ENCODE results near the gene LDLRAD4.

Gene LDLRAD4

DNA sequence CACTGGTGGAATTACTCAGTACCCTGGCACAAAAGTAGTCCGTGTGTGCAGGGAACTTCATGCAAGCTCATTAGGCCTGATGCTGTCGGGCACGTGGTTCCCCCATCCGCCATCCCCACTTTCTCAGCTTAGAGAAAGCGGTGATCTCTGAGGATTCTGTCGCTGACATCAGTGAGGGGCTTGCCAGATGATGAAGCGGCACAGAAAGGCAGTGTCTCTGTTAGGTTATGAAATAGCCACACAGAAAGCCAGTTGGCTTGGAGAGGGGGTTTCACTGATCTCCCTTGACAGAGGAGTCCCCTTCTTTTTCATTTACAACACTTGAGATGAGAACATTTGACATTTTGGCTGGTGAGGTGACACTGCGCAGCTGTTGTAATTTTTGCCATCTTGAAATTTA lies 328.1 kb downstream of the LDLRAD4 start:
- DNase-seq: no peak

GRCh38 chr18:13547347-13547746 lies 328.8 kb downstream of the LDLRAD4 start:
- DNase-seq: no peak

DNA sequence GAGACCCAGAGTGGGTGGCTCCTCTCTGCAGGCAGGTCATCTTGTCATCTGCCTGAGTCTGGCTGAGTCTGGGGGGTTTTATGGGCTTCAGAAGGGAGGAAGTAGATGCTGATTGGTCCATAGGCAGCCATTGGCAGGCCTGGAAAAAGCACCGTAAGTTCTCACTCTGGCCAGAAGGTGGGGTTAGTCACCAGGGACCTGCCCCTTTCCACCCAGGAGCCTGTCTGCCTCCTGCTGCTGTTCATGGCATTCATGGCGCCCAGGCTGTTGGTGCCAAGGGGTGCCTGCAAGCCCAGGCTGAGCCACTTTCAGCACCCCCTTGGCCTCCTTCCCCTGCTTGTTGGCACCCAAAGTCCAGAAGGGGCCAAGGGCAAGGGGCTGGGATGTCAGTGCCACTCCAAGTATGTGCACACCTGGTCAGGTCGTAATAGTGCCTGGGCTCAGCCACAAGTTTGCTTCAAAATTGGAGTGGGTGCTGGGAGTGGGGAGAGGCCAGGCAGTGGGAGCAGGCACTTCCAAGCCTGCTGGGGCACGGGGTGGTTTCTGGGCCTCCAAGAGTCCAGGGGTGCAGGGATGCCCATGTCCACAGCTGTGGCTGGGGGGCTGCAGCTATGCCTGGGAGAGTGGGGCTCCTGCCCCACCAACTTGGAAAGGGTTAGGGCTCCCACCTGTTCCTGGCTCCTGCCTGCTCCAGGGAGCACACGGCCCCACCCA lies 329.7 kb downstream of the LDLRAD4 start:
- DNase-seq: no peak

DNA sequence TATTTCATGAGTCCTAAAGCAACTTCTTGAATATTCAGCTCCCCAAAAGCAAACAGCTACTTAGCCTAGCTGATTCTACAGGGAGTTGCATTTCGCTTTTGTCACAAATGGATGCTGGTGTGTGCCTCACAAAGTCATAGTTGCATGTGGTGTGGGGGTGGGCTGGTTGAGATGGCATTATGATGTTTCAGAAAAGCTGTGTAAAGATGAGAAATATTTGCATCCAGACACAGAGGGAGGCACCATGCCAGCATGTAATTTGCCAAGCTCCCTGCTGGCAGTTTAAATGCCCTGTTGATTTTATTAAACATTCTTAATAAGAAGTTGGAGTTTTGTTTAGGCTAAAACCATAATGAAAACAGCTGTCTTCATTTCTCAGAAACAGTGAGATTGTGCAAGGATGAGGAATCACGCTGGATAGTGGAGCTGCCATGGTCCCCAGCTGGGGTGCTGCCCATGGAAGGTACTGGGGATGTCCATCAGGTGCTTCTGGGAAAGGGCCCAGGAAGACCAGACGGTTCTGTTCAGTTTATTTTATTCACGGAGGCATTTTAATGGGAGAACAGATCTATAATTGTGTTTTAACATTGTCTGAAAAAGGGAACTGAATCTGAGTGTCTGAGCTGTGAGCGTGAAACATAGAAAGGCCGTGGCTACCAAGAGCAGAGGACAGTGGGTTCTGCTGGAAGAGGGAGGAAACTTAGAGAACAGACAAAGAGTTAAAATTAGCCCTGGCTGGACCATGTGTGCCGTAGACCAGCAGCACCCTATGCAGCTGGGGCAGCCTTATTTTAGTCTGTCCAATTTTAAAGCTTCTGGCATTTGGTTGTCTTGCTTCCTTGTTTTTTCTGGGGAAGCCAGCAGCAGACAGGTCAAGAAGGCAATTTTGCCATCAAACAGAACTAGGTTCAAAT lies 330.7 kb downstream of the LDLRAD4 start:
- DNase-seq: peak; percentile 25 to 60

DNA sequence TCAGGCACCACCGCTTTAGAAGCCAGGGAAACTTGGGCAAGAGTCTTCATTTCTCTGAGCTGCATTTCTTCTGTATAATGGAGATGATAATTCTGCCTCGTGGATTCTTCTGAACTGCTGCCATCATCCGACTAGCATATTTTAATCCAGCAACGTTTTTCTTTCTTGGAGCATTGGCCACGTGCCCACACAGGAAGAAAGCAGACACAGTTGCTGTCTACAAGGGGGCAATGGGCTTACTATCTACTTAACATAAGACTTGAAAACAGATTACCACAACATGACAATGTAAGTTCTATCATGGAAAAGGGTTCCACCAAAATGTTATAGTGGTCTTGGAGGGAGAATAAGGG lies 331.3 kb downstream of the LDLRAD4 start:
- no peak for DNase-seq

DNA sequence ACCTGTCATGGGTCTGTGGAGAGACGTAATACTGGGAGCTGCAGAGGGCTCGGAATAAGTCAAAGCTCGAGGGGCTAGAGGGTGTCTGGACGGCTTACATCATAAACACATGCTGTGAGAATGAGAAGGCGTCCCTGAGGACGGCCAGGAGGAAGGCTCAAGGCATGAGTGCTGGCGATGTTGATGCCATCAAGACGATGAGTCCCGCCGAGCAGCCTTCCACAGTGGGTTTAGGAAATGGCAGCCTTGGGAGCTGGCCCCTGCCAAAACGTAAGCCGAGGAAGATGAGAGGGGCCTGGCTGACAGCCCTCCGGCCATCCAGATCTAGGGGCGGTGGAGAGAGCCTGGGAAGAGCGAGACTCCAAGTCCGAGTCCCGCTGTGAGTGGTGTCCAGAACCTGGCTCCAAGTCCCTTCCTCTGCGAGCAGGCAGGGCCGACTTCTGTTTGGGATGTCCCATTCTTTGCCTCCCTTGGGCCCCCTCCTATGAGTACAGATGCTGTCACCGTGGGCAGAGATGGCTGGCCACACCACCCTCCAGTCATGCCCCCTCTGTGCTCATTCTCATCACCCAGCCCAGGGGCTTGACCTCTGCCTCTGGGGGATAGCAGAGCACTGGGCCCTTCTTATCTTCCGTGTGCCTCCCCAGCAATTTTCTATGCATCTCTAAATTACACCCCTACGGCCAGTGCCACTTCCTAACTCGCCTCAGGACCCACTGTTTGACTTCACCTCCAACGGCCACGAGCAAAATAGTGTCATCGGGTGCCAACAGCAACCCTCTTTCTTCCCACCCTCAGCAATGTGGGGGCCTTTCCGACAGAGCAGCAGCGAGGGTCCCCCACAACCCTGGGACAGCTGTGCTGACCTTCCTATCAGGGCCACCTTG lies 332.1 kb downstream of the LDLRAD4 start:
- no peak for DNase-seq

DNA sequence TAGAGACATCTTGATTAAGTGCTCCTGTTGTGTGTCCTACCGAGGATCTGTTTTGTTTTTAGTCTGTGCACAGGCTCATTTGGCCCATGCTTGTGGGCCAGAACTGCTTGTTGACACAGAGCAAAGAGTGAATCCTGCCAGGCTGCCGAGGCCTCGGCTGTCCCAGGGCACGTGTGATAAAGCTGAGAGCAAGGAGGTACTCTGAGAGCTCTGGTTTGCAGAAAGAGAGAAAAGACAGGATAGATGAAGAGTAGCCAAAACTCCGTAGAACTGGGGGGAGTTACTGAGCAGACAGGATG lies 332.7 kb downstream of the LDLRAD4 start:
- no peak for DNase-seq

GRCh38 chr18:13551841-13552733 lies 333.5 kb downstream of the LDLRAD4 start:
- no peak for DNase-seq

DNA sequence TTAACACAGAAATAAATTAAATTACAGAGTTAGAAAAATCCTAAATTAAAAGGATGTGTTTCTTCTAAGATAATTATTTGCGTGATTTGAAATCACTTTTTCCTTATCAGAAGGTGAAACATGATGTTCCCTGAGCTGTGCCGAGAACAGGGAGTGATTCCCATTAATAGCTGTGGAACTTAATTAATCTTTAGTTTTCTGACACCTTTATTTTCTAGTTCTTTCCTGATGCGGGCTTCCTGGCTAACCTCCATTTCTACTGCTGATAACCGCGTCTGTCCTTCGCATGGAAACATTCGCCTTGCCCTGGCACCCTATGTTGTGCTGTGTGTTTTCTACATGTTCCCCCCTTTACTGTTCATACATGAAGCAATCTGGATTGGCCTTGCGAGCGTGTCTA lies 334.9 kb downstream of the LDLRAD4 start:
- DNase-seq: no peak

DNA sequence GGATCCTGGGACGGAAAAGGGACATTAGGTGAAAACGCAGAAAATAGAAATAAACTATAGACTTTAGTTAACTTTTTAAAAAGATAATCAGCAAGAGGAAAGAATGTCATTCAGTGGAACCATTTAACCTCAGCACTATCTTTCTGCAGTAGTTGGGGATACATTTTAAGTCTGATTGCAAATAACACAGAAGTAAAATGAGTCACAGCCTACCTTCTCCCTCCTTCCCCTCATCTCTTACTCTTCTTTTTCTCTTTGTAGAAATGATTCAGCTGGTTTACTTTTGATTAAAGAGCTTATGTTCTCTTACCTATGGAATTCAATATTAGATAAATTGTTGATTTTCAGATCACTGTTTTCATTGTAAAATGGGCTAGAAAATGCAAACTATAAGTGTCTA lies 336.6 kb downstream of the LDLRAD4 start:
- no peak for DNase-seq

- no peak for DNase-seq
Observed at GRCh38 chr18:13555865-13556264, 337.3 kb downstream of the LDLRAD4 start.

- no peak for DNase-seq
Observed at GRCh38 chr18:13556502-13556901, 337.9 kb downstream of the LDLRAD4 start.

GRCh38 chr18:13558124-13558523 lies 339.6 kb downstream of the LDLRAD4 start:
- peak; percentile 59 to 81 for DNase-seq

GRCh38 chr18:13558790-13559189 lies 340.2 kb downstream of the LDLRAD4 start:
- no peak for DNase-seq

DNA sequence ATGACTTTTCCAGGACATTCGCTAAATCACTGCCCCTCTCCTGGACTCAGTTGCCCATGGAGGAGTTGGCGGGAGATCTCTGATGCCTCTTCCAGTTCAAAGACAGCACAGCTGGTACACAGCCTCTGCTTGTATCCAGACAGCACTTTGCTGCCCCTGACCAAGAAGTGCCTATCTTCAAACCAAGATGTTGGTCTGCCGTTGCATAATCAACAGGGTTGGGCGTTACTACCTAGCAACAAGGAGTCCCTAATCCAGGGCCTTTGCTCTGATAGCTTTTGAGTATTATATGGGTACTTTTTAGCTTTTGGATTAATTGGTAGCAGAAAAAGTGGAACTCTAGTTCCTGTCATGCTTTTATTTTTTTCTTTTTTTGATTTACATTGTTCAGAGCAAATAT lies 341.2 kb downstream of the LDLRAD4 start:
- no peak for DNase-seq

- no peak for DNase-seq
Observed at GRCh38 chr18:13560306-13560705, 341.7 kb downstream of the LDLRAD4 start.

- DNase-seq: peak; percentile 73 to 88
Observed at GRCh38 chr18:13562494-13563029, 344.0 kb downstream of the LDLRAD4 start.

DNA sequence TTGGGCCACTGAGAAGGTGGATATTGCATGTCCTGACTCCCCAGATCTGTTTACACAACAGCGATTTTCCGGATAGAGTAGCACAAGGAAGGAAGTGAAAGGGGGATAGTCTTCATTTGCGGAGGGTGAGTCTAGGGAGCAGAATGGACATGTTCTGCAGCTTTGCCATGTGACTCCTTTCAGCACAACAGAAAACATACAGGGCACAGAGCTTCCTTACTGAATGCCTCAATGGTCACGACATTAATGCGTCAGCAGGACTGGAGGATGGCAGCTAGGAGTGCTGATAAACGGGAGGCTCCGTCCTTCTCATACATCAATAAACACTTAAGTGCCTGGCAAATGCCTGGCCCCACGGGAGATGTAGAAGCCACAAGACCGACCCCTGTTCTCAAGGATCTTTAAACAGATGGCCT lies 344.8 kb downstream of the LDLRAD4 start:
- peak; percentile 41 to 54 for DNase-seq

GRCh38 chr18:13564579-13564978 lies 346.0 kb downstream of the LDLRAD4 start:
- no peak for DNase-seq

GRCh38 chr18:13565228-13565627 lies 346.7 kb downstream of the LDLRAD4 start:
- no peak for DNase-seq

GRCh38 chr18:13566941-13567746 lies 348.6 kb downstream of the LDLRAD4 start:
- DNase-seq: peak; percentile 10 to 12

All from Kasumi-1 (cell line).